A549 treated with dexamethasone at 1 μM for 4 hours (cell line): ENCODE data around the gene CCDC152. TPM values are rescaled to one million over a fixed set of nuclear protein-coding genes. Genes with fewer than 3 reads are reported as not detected.

Source experiments
- total RNA-seq: library from RNA; stranded (reverse); fragments of 200-300 nt; extraction: Qiagen RNA extraction; gene quantifications from 5 replicates; pipeline ENCODE4 v1.2.3, GENCODE V29; 2022

The CCDC152 gene
- total RNA-seq, result 0.06 TPM in 1 of 5 replicates, not detected in the others

GRCh38 chr5:42756606-42757601, at the start of gene CCDC152:
CCDC152 (plus strand) TSS chr5:42756818; CDS start chr5:42759122, 2,304 bp downstream.

GRCh38 chr5:42811591-42812446, 55.2 kb downstream of the CCDC152 start, which contains the start of gene SELENOP:
SELENOP (minus strand) TSS chr5:42811892; CDS start chr5:42808353, 3,539 bp downstream.

Other genes with a start within 250 kb of the CCDC152 start
- 0.13 to 0.34 TPM (median 0.21 TPM) in 5 replicates for gene SELENOP, start 55.1 kb downstream of the CCDC152 start, total RNA-seq